Medulla oblongata (tissue), 1 donor: Measurements from ENCODE around the gene KCNK10.

Experiments used
- DNase-seq: peaks from one replicate; pipeline ENCODE4 v3.0.0-alpha.2; 2015; ENCODE audit errors: extremely low spot score

Gene KCNK10

DNA sequence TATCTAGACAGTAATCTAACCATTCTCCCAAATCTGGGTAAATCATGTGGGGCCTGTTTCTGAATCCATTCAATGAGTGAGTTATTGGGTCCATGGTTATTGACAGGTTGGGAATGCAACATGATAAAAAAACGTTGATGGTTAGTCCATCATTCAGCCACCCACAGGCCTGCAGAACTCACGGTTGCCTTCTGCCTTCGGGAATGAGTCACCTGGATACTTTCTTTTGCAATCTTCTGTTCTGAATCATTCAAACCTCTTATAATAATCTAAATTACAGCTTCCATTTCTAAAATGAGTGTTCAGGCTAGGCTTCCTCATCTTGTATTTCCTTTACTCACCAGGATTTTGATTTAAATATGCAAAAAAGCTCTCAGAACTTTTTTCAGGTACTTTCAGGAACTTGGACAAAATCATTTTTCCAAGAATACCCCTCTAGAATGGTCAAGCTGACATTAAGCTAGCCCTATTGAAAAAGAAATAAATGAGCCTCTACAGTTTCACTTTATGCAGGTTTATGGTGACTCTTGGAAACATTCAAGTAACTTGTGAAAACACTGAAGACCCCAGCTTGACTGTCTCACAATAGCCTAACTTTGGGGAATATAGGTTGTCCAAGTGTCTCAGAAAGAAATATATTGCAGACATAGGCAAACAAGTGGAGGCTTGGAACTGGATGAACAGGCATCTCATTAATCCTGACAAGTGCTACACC is 94.4 kb downstream of the KCNK10 start:
- DNase-seq, result no peak

DNA sequence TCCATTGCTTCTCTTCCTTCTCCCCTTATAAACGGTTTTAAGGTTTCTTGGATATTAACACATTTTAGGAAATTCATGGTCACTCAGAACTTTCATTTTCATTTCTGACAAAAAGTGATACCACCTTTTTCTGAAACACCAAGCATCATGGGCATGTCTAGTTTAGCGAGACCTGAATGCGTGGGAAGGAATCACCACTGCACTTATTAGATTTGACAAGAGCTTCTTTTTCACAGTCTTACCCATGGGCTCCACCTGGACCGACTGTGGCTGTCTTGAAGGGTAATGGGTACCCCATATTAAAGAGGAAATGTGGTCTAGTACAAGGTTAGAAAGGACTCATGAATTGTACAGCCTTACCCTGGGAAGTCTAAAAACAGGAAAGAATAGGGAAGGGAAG is 95.4 kb downstream of the KCNK10 start:
- DNase-seq, result no peak

DNA sequence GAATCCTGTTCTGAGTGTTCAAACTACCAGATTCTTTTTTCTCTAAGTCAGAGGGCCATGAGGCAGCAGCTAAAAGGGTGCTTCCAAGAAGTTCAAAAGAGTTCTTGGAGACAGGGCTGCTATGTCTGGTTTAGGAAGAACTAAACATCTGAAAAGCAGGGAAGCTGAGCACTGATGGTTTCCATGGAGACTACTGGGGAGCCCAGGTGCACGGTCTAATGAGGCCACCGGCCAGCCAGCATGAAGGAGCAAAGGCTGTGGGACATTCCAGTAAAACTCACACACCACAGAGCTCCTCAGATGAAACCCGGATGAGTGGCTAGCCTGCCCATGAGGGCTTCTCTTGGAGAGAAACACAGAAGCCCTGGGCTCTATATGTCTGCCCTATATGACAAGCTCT is 97.3 kb downstream of the KCNK10 start:
- no peak for DNase-seq

DNA sequence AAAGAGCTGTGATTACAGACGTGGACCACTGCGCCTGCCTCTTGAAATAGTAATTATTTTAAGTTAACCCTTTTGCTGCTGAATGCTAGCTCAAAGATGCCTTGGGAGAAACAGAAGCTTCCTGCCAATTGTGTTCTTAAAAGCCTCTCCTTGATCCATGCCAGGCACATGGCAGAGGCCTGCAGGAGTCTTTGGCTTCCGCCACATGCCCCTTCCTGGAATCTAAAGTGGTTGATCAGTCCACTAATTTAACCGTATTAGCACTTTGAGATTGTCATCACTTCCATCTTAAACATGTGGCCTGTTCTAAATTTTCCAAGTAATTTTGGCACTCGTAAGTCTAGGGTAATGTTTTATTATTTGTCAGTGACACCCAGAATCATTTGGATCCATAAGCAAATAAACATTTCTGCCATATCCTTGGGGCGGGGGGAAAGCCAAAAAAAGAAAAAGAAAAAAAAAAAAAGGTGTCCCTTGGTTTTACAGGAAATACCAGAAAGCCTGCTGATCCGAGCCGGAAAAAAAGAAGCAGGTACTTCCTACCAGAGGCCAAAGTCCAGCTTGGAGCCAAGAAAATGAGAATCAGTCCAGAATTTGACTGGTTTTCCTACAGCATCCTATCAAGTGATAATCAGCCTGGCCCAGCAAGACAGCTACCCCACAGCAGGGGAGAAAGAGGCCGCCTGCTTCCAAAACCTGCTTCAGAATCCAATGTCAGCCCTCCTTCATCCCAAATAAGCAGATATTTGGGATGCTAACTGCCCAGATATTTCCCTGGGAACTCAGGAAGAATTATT is 104.8 kb downstream of the KCNK10 start:
- no peak for DNase-seq

DNA sequence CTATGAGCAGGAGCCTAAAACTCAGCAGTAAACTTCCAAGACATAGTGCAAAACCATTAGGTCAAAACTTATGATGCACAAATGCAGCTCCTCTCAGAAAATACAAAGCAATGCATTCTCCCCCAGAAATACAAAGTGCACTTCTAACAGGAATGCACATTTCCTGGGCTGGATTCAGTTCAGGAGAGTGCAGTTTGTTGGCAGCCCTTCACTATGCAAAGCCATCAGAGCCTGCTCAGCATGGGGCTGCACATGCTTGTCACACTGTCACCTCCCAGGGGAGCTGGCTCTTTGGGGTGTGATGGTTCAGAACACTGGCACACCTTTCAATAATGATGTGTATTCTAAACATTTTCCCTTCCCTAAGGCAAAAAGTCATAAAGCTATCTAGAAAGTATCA is 110.4 kb downstream of the KCNK10 start:
- no peak for DNase-seq

DNA sequence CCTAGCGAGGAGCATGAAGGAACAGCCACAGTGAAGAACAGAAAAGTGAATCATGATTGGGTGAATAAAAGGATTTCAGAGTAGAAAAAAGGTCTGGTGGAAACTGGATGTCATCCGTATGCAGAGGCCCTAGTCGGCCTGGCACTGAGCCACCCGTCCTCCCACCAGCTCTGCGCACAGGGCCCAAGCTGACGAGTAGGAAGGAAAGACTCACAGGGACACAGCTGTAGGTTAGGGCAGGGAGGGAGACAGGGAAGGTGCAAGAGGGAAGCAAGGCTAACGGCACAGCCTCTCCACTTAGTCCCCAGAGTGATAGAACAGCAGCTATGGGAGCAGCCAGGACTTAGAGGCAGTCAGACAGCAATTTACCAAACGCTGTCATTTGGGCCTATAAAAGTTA is 112.6 kb downstream of the KCNK10 start:
- no peak for DNase-seq

DNA sequence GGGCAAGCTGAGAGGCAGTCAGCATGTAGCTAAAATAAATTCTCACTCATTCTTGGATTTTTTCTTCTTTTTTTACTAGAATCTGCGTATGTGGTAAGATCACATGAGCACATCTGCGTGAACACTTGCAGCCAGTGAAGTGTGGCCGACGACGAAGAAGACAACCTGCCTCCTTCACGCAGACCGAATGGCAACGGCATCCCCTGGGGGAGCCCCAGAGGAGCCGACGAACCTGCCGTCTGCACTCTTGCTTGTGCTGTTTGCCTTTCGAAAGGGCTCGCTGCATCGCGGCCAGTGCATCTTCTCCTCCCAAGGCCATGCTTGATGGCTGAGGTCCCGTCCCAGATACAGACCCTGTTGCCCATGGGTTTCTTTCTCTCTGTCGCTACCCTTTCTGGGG is 113.8 kb downstream of the KCNK10 start:
- no peak for DNase-seq

DNA sequence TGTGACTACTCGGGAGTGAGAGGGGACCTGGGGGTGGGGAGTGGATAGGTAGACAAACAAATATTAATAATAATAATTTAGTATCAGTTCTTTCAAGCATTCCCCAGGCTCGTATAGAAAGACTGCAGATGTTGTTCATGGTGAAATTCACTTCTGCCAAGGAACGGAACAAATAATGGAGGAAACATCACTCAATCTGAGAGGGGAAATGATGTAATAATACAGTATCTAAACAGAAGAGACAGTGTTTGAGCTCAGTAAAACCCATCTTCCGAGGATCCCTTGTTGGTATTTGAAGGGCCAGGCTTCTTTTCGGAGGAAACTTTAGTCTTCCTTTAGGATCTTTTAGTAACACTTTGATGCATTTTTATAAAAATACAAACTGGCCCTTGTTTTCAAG is 114.2 kb downstream of the KCNK10 start:
- DNase-seq, result no peak

DNA sequence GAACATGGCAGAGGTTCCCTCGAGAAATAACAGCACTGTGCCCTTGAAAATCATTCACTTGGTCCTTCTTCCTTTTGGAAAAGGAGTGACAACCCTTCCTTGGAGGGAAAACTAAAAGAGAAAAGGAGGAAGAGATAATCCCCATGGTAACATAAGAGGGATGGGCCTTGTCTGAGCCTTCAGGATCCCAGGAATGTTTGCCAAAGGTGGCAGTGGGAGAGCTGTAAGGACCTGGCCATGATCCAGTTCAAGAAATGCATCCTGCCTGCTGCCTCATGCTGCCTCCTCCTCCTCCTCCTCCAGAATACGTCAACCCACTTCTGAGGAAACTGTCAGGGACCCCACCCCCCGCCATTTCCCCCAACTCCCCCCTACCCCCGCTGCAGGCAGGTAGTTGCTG is 118.8 kb downstream of the KCNK10 start:
- no peak for DNase-seq

DNA sequence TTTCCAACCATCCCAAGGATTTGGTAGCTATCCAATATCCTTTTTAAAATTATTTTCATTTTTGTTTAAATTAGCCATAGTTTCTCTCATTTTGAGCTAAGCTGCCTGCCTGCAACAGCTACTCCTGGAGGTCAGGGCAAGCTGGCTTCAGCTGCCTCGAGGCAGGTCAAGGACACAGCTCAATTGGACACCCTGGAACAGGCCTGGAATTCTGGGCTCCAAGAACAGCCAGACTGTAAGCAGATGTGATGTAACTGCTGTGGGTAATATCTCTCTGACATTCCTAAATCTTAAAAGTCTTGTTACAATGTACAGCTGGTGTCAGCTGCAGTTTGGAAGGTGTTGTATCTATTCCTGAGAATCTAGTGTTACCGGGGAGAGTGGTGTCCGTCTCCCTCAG is 119.8 kb downstream of the KCNK10 start:
- DNase-seq, result no peak

DNA sequence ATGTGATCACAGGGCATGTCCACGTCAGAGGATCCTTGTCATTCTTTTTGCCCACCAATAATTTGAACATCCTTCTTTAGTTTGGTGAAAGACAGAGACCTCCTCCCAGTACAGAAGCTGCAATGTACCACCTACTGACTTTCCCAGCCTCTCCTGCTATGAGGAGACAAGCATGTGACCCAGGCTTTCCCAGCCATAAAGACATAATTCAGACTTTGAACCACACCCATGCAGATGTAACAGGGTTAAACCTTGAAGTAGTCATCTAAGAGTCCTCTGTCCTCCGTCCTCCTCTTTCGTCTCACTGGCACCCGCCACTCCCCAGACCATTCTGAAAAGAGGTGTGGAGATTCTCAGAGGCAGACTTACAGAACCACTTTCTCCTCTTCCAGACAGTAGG is 120.8 kb downstream of the KCNK10 start:
- DNase-seq, result no peak

DNA sequence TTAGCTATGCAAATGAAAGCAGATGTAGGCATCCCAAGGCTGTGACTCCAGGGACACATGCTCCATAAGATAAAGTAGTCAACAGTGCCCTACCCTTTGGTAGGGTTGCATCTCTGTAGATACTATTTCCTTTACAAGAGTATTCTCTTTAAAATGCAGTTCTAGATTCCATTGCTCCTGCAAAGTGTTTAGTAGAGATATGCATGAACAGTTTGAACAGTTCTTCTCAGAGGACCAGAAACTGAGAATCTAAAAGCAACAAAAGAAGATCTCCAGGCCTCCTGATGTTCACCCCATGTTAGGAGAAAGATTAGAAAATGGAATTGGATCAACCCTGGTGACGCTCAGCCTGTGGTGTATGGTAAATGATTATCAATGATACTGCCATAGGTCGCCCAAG is 121.2 kb downstream of the KCNK10 start:
- DNase-seq, result no peak

DNA sequence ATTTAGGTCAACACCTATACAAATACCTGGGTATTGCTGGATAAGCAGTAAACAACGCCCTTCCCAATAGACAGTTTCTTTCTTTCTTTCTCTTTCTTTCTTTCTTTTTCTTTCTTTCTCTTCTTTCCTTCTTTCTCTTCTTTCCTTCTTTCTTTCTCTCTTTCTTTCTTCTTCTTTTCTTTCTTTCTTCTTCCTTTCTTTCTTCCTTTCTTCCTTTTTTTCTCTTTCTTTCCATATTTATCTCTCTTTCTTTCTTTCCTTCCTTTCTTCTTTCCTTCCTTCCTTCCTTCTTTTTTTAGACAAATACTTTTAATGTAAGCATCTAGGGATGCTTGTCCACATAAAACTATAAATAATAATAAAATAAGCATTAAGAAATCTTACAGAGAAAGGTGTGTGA is 123.2 kb downstream of the KCNK10 start:
- DNase-seq, result no peak

DNA sequence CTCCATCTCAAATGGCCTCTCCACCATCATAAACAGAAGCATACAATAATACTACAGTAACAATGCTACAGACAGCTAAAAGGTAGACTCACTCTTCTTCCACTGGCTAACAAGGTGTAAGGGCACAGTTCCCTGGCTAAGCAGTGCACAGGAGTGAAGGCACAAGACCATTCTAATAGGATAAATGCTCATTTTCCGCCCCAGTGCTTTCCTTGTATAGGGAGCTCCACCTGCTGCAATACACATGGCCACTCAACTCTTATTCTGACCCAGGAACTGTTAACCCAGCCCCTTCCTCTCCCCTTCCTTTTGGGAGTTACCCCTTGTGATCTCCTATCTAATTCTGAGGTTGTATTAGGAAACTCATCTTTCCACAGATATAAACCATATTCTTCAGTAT is 124.6 kb downstream of the KCNK10 start:
- no peak for DNase-seq

DNA sequence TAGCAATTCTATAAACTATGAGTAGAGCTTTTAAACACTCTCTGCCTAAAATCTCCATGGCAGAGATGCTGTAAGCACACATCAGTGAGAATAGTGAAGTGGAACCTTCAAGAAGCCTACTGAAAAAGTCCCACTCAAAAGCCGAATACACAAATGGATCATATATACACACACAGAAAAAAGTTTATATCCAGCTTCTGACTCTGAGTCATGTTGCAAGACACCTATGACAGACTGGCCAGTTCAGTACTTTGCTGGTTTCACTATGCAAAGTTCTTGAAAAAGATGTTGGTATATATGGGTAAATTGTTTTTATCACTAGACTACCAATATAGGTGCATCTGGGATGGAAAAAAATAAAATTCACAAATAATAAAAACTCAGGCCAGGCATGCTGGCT is 126.1 kb downstream of the KCNK10 start:
- DNase-seq, result no peak

DNA sequence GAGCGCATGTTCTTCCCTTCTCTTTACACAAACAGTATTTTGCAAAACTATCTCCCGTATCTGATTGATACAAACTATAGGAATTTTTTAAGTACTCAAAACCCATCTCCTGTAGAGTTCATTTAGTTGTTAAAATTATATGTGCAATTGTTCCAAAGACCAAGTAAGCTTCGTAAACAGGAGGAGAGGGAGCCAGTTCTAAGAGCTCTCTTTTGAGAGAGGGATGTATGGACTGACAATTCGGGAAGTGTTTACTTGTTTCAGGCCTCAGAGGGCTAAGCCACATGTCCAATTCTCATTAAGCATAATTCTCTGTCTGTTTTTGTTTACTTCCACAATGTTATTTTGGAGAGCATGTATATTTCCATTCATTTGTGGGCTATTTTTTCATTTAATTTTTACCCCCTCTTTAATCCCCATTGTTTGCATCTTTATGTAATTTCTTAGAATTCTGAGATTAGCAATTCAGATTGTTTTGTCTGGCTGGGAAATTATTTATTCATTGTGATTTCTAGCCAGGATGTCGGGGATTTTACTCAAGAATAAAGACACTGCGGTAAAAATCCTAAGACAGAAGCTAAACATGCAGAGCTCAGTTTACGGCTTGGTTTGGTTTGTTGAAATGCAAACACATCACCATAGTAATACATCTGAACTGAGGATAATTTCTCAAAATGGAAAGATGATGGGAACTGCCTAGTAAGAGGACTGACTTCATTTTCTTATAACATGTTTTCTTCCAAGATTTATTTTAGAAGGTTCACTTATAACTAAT is 126.8 kb downstream of the KCNK10 start:
- no peak for DNase-seq

DNA sequence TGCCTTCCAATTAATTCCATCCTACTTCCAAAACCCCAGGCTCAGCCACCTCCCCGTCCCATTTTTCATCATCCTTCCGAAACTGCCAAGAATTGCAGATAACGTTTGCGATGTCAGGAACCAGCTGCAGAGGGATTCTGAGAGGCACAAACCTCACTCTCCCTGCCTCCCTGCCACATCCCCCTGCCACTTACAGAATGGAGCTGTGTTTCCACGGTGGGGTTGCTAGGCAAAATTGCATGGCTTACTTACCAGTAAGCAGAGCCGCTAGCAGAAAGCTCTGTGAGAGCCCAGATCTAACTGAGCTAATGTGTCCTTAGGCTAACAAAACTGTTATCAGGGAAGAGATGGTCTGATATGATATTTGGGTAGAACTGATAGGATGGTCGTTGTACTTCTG is 127.4 kb downstream of the KCNK10 start:
- DNase-seq, result peak; percentile 39

DNA sequence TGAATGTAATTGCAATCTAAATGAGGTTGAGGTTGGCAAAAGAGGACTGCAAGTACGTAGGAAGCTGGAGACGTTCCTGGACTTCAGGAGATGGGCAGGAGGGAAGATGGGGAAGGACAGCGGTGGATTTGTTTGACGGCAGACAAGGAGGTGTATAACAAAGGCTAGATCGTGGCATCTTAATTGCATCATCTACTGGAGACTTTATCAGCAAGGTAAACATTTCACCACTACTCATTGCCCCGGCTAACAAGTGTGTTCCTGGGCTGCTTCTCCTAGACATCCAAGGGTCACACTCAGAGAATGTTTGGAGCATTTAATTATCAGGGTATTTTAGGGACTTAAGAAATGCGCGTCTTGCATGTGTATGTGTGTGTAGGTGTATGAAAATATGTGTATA is 128.5 kb downstream of the KCNK10 start:
- DNase-seq, result no peak

DNA sequence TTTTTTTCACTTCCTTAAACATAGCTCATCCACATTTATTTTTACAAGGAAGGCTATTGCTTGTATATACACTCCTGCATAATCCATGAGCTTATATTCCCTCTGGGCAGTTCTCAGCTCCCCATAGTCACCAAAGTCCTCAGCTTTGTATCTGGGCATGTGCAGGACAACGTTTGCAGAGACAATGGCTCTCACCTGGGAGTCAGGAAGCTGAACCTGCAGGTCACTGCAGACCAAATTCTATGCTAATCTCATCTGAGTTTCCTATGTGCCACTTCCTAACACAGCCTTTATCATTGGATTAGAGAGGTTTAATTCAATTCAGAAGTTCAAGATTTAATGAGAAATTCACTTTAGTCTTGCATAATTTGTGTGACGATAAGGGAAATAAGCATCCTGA is 131.5 kb downstream of the KCNK10 start:
- DNase-seq, result no peak

DNA sequence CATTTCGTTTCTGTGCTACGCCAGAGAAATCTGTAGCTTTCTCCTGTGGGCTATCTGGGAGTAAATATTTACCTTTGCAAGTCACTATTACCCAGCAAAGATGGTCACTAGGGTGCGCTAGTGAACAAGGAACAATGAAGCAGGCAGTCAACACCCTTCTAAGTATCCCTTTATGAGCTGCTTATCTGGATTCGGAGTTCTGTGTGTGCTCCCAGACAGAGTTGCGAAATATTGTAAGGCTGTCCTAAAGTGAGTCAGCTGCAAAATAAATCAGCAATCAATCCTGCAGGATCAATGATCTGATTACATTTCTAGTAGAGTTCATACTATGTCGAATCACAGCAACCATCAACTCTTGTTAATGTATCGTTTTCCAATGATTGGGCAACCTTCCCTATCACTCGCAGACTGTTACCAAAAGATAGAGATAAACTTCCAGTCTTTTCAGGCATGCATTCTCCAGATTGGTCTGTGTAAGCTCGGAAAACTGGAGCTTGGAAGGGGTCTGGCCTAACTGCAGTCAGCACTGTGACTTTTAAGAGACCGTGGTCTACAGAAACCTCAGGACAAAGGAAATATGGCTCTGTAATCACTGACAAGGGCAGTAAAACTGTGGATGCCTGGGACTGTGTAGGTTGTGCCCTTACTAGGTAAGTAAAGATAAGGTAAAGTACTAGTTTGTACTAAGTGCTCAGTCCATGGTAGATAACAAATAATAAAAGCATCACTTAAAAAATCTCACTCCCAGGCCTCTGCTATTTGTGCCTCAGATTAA is 133.5 kb downstream of the KCNK10 start:
- peak; percentile 95 for DNase-seq

DNA sequence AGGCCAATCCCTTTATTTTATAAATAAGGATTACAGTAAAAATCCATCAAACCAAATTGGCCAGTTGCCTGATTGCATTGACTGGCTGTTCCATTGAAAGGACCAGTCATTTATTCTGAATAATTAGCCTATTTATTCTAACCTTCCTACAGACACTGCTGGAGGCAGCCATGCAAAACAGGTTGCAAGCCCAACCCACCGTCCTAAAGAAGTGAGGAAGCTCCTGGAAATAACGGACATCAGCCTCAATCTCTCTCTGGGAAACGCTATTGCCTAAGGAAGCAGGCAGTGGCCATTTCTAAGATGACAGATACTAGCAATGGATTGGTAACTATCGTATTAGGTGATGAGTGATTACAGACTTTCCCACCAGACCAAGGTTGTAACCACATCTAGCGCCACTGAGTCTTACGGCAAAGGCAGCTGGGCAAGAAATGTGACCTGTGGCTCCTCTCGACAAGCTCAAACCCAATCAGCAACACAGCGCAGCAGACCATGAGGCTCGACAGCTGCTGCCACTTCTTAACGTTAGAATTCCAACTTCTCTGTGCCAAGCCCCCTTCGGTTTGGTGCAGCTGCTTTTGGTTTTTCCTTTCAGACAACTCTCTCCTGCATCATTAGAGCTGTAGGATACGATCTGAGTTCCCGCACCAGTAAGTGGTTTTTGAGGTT is 134.2 kb downstream of the KCNK10 start:
- no peak for DNase-seq
